ENCODE data around the gene HORMAD1.

DNA sequence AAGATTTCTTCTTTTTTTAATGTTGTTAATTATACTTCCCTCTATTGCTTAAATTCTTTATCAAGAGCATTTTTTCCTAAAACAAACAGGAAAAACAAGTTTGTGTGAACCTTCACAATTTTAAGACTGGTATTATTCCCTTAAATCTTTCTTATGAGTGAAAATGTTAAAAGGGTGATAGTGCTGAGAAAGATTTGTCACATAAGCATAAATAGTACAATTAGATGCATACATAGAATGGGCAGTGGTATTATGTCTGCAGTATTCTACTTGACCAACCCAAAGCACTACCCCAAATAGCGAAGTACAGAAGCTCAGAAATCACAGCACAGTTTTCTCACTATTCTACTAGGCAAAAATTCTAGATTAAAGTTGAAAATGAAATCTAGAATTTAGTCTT is 41.7 kb downstream of the HORMAD1 start:
- TF ChIP-seq, protein P1, sequence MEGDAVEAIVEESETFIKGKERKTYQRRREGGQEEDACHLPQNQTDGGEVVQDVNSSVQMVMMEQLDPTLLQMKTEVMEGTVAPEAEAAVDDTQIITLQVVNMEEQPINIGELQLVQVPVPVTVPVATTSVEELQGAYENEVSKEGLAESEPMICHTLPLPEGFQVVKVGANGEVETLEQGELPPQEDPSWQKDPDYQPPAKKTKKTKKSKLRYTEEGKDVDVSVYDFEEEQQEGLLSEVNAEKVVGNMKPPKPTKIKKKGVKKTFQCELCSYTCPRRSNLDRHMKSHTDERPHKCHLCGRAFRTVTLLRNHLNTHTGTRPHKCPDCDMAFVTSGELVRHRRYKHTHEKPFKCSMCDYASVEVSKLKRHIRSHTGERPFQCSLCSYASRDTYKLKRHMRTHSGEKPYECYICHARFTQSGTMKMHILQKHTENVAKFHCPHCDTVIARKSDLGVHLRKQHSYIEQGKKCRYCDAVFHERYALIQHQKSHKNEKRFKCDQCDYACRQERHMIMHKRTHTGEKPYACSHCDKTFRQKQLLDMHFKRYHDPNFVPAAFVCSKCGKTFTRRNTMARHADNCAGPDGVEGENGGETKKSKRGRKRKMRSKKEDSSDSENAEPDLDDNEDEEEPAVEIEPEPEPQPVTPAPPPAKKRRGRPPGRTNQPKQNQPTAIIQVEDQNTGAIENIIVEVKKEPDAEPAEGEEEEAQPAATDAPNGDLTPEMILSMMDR (IDR thresholded peaks at IDR 0.05) = no peak
- TF ChIP-seq EZH2 (IDR thresholded peaks at IDR 0.05; ENCODE audit: borderline replicate concordance, insufficient read depth, low read depth, low read length, poor library complexity, severe bottlenecking) = no peak

Data from B cell (primary cell).